WTC11 (cell line): ENCODE data around the gene CD59.

Experiments used
- ATF1 ChIP-seq: sonication (generic); formaldehyde crosslinking; IDR thresholded peaks from 2 replicates; pipeline ENCODE4 v1.8.1; 2023; ENCODE audit warnings: mild to moderate bottlenecking, moderate library complexity, missing genetic modification reagents
- CTCF ChIP-seq: fragments of 200-600 bp; IDR thresholded peaks from 2 replicates; pipeline ENCODE4 v1.8.0; 2022; ENCODE audit warnings: antibody characterized with exemption
- IRF1 ChIP-seq: sonication (generic); formaldehyde crosslinking; IDR thresholded peaks from 2 replicates; pipeline ENCODE4 v1.8.0; 2023; ENCODE audit warnings: missing genetic modification reagents
- MAX ChIP-seq: sonication (generic); formaldehyde crosslinking; IDR thresholded peaks from 2 replicates; pipeline ENCODE4 v1.8.0; 2022; ENCODE audit warnings: mild to moderate bottlenecking, missing genetic modification reagents
- NFE2L1 ChIP-seq: sonication (generic); formaldehyde crosslinking; IDR thresholded peaks from 2 replicates; pipeline ENCODE4 v1.8.1; 2023; ENCODE audit warnings: missing genetic modification reagents
- NR1H2 ChIP-seq: sonication (generic); formaldehyde crosslinking; IDR thresholded peaks from 2 replicates; pipeline ENCODE4 v1.9.0; 2021; ENCODE audit warnings: mild to moderate bottlenecking, moderate library complexity, missing genetic modification reagents
- ZNF317 ChIP-seq: sonication (generic); formaldehyde crosslinking; IDR thresholded peaks from 2 replicates; pipeline ENCODE4 v1.8.1; 2023; ENCODE audit warnings: low read depth, mild to moderate bottlenecking, moderate library complexity, missing genetic modification reagents, borderline replicate concordance

GRCh38 chr11:33770236-33770635, 34.0 kb upstream of the CD59 start:
- no peak for TF ChIP-seq NR1H2
- no peak for TF ChIP-seq CTCF
- no peak for TF ChIP-seq ATF1 (CRISPR knock-in tag)
- TF ChIP-seq ZNF317 (CRISPR knock-in tag), result no peak
- no peak for TF ChIP-seq NFE2L1 (CRISPR knock-in tag)
- TF ChIP-seq IRF1 (CRISPR knock-in tag), result no peak
- TF ChIP-seq MAX (CRISPR knock-in tag), result no peak
